Ovary (tissue), 3 donors: Measurements from ENCODE around the gene CENPN.

Experiments
- EP300 ChIP-seq: sonication (generic); formaldehyde crosslinking; IDR thresholded peaks from one replicate; pipeline ENCODE4 v1.6.1; 2017; ENCODE audit warnings: antibody characterized with exemption
- POLR2A ChIP-seq: fragments of 450-650 bp; IDR thresholded peaks from one replicate; pipeline ENCODE4 v1.6.1; 2017; ENCODE audit warnings: antibody characterized with exemption, mild to moderate bottlenecking, moderate library complexity
- TF ChIP-seq, protein P1 (sequence below), 3 donors: fragments of 450-650 bp in 2 of 3; fragments of 200-600 bp in 1 of 3; IDR thresholded peaks; one replicate each; pipeline versions ENCODE4 v1.5.1 to v1.8.0; 2016 to 2022; ENCODE audit warnings: antibody characterized with exemption in 3 of 3, mild to moderate bottlenecking in 1 of 3
- donor health status: DM: no; HTN: no; CAD: no.

GRCh38 chr16:80986557-80986956 is 20.5 kb upstream of the CENPN start:
- TF ChIP-seq POLR2A (no peak), EP300 (no peak)
- TF ChIP-seq, protein P1, sequence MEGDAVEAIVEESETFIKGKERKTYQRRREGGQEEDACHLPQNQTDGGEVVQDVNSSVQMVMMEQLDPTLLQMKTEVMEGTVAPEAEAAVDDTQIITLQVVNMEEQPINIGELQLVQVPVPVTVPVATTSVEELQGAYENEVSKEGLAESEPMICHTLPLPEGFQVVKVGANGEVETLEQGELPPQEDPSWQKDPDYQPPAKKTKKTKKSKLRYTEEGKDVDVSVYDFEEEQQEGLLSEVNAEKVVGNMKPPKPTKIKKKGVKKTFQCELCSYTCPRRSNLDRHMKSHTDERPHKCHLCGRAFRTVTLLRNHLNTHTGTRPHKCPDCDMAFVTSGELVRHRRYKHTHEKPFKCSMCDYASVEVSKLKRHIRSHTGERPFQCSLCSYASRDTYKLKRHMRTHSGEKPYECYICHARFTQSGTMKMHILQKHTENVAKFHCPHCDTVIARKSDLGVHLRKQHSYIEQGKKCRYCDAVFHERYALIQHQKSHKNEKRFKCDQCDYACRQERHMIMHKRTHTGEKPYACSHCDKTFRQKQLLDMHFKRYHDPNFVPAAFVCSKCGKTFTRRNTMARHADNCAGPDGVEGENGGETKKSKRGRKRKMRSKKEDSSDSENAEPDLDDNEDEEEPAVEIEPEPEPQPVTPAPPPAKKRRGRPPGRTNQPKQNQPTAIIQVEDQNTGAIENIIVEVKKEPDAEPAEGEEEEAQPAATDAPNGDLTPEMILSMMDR (IDR thresholded peaks at IDR 0.05): no peak
